ENCODE measurements around the gene SLC36A3.

SLC36A3 gene

DNA sequence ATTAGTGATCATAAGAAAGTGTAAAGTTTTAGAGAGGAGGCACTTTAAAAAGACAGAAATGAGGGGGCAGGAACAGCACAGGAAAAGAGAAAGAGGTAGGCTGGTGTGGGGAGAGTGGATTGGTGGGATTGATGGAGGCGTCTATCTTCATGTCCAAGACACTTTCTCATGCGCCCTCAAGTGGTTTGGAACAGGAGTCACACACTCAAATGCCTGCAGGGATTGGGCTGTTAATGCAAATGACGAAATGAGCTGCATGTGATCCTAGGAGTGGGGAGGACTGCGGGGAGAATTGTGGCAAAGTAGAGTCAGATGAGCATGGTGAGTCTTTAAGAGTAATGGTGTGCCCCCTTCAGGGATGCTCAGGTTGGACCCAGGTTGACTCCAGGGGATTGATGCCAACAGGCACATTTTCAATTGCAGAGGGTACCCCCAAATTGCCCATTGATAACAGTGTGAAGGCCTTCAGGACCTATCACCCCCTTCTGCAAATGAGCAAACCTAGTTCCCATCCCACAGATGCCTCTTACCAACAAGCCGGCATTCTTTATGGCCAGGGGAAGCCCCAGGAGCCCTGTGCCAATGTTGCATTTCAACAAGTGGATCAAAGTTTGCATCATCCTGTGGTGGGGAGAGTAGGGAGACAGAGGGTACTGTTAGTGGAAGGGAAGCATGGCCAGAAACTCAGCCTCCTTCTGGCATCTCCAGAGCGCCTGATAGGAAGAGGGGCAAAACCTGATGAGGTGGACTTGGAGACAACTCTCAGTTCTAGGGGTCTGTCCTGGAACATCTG lies 5.3 kb downstream of the SLC36A3 start:
- DNase-seq, result no peak

GRCh38 chr5:151296974-151297373 lies 6.6 kb downstream of the SLC36A3 start:
- DNase-seq, result no peak

DNA sequence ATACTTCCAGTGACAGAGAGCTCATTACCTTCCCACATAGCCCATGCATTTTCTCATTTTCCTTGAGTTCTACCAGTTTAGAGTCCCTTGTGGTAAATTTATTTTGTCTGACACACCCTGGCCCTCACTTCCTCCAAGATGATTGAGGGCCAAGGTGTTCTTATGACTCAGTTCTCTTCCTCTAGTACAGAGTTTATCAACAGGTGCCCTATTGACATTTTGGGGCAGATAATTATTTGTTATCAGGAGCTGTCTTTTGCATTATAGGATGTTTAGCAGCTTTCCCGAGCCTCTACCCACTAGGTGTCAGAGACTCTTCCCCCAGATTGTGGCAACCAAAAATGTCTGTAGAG lies 7.1 kb downstream of the SLC36A3 start:
- DNase-seq, result no peak

DNA sequence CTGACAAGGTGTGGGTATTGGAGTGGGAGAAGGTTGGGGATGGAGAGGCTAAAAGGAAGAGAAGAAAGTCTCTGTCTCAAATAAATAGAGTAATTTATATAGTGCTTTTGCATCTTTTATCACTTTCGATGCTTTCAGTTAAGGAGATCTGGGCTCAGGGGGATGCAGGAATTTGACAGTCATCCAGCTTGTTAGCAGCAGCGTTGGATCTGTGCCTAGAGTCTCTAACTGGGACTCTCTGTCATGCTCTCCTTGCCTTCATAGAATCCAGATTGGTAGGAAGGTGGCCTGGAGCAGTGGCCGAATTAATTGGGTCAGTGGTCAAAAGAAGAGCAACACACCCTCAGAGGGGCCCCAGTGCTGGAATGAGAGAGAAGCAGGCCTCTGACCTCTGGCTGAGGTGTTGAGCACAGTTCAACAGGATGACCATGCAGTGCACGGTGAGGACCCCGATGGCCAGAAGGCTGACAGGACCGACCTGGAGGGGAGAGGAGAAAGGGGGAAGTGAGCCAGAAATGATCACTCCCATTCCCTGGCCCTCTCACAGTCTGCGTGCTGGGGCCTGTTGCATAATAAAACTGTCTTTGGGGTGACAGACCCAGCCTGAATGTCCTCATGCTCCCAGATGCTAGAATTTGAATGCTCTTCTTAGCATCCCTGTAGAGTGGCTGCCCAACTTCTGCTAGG lies 7.6 kb downstream of the SLC36A3 start:
- peak; percentile 1 for DNase-seq

GRCh38 chr5:151295138-151295537 lies 8.4 kb downstream of the SLC36A3 start:
- DNase-seq, result no peak

DNA sequence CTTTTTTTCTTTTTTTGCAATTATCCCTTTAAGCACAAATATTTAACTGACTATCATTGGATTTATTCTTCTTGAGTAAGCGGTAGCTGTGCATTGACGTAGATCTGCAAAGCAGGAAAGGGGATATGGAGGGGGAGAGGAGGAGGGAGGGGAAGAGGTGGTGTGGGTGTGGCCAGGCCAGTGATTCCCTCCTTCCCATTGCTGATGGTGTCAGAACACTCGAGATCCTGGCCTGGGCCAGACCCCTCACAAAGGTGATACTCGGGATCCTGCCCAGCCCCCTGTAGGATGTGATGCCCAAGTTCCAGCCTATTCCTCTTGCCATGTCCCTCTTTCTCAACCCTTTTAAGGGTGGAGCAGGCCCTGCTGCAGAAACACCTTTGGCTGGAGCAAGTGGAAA lies 9.9 kb downstream of the SLC36A3 start:
- no peak for DNase-seq

DNA sequence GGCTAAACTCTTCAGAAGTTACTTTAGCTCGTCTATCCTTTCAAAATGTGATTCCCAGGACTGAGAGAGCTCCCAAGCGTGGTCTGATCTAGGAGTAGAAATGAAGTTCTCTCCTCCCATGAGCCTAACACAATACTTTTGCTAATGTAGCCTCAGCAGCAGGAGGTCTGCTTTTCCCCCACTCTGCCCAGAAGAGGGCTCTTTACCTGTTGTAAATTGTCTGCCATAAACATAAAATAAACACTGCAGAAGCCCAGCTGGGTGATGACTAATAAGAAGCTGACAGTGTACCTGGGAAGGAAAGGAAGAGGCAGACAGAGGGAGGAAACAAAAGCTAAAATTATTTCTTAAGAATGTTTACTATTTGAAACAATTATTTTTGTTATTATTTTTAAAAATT lies 15.4 kb downstream of the SLC36A3 start:
- no peak for DNase-seq

DNA sequence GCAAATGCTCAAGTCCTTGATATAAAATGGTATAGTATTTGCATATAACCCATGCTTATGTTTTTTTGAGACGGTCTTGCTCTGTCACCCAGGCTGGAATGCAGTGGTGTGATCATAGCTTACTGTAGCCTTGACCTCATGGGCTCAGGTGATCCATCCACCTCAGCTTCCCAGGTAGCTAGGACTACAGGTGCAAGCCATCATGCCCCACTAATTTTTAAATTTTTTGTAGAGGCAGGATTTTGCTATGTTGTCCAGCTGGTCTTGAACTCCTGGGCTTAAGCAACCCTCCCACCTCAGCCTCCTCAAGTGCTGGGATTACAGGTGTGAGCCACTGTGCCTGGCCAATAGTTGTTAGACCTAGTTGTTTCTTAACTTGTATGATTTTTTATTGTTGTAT lies 17.3 kb downstream of the SLC36A3 start:
- DNase-seq, result no peak

DNA sequence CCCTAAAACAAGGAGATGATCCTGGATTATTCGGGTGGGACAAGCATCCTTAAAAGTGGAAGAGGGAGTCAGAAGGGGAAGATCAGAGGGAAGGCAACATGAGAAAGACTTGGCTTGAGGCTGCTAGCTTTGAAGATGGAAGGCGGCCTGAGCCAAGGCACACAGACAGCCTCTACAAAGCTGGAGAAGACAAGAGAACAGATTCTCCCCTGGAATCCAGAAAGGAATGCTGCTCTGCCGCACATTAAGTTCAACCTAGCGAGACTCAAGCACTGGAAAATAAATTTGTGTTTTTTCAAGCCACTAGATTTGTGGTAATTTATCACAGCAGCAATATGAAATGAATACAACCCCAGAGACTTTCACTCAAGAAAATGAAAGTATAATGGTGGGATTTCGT lies 17.9 kb downstream of the SLC36A3 start:
- DNase-seq, result no peak

GRCh38 chr5:151284392-151284967 lies 19.1 kb downstream of the SLC36A3 start:
- DNase-seq, result no peak

GRCh38 chr5:151283120-151283825 lies 20.3 kb downstream of the SLC36A3 start:
- no peak for DNase-seq

DNA sequence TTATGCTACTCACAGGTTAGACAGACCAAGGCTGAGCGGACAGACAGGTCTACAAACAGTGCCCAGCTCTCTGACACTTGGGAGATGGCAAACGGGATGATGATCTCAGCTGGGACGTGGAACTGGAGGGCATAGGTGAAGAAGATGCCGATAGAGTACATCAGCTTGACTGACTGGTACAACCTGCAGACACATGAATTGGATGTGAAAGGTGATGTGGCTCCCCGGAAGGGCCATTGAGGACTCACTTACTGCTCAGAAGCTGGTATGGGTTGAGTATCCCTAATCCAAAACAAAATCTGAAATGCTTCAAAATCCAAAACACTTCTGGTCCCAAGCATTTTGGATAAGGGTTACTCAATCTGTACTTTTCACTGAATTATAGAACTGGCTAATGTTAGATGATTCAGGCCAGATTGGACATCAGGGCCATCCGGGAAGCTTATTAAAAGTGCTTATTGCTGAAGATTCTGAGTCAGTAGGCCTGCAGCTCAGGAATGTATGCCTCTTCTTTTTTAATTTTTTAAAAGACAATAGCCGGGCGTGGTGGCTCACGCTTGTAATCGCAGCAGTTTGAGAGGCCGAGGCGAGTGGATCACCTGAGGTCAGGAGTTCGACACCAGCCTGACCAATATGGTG lies 22.4 kb downstream of the SLC36A3 start:
- no peak for DNase-seq

DNA sequence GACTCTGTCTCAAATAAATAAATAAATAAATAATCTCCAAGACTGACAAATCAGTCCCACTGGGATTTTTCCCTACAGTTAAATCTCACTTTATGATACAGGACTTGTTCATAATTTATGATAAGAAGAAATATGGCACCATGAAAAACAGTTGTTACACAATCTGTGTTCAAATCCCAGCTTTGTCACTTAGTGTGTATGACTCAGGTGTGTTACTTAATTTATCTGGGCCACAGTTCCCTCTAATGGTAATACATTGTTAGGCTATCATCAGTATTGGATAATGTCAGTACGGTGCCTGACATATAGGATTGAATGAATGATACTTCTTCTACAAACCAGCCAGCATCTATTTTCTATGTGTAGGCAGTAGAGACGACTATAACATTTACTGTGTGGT lies 23.1 kb downstream of the SLC36A3 start:
- DNase-seq, result no peak

GRCh38 chr5:151278845-151279244 lies 24.7 kb downstream of the SLC36A3 start:
- DNase-seq, result no peak

- no peak for DNase-seq
Observed at GRCh38 chr5:151275803-151276202, 27.8 kb downstream of the SLC36A3 start.

DNA sequence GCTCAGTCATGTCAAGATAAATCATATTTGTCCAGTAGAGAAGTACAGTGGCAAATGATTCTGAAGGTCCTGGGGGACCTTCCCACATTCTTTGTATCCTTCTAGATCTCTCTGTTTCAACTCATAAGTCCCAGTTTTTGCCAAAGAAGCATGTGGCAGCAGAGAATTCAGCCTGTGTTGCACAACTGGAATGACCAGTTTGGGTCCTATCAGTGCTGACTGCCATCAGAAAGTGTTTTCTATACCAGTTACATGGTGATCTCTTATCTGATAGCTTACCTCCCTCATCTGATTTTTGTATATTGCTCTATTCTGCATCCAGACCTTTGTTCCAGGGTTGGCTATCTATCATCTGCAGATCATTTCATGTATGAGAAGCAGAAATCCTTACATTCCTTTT lies 28.9 kb downstream of the SLC36A3 start:
- no peak for DNase-seq

DNA sequence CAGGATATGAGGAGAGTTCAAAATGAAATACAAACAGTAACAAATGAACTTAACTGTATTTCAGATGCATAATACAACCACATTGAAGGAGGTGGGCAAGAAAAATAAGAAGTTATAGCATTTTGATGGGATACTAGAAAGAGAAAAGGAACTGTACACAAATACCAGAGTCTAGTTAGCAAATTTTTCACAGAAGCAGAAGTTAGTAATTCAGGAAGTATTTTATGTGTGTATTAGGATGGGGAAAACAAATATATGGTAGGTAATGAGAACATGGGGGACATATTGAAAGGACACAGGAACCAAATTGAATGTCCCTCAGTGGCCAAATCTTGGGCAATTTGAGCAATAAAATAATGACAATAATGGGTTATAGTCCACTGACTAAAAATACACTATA lies 32.2 kb downstream of the SLC36A3 start:
- no peak for DNase-seq

GRCh38 chr5:151270599-151270998 lies 33.0 kb downstream of the SLC36A3 start:
- DNase-seq, result no peak

- no peak for DNase-seq
Observed at GRCh38 chr5:151267491-151268260, 35.9 kb downstream of the SLC36A3 start.

- no peak for DNase-seq
Observed at GRCh38 chr5:151264113-151264512, 39.5 kb downstream of the SLC36A3 start.

DNA sequence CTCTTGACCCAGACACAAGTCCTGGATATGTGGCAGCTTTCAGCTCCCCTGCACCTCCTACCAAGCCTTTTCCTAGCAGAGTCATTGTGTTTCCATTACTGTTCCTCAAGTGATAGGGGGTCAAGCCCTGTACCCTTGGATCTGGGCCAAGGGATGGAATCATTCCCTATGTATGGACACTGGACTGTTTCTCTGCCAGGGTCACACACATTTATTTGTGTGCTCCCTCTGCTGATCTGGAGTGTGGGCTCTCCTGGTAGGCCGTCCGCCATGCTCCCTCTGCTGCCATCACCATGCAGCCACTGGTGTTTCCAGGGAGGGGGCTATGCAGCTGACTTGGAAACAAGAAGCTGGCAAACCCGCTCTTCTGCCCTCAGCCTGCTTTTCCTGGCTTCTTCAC lies 41.0 kb downstream of the SLC36A3 start:
- no peak for DNase-seq

GRCh38 chr5:151259931-151260330 lies 43.6 kb downstream of the SLC36A3 start:
- DNase-seq, result no peak
